Naive thymus-derived CD4-positive, alpha-beta T cell (primary cell): ENCODE measurements around the gene ZNF584. TPM values are rescaled to one million over a fixed set of nuclear protein-coding genes. Genes with fewer than 3 reads are reported as not detected.
A peak's percentile ranks its signal among the peaks of the same experiment; 100 is the strongest.

Experiments used
- ATAC-seq: fragments of 150-1000 bp; cut with Tn5 transposase; 2 replicates; pipeline ENCODE4 v1.10.0; 2021; ENCODE audit warnings: mild to moderate bottlenecking, moderate library complexity
- CTCF ChIA-PET: fragments of 350-600 bp; sonication (Branson Sonifier 250); formaldehyde crosslinking; loops from one replicate; lab custom pipeline; 2021; ENCODE audit warnings: antibody characterized with exemption; lab: Charles Lee
- POLR2A ChIA-PET: fragments of 350-600 bp; sonication (Branson Sonifier 250); formaldehyde crosslinking; loops from one replicate; lab custom pipeline; 2021; ENCODE audit warnings: antibody characterized with exemption, inconsistent platforms; lab: Charles Lee
- DNase-seq, 9 donors: peaks; one replicate each; pipeline versions ENCODE4 v3.0.0 to v3.0.0-alpha.2; 2020 to 2022; ENCODE audit warnings: mixed read lengths in 1 of 9
- H3K27ac ChIP-seq: one replicate; pipeline ENCODE4 v1.7.0; 2013; ENCODE audit warnings: mild to moderate bottlenecking, low read depth, low read length, moderate library complexity
- H3K27me3 ChIP-seq, 2 donors: one replicate each; pipeline ENCODE4 v1.7.0; 2013; ENCODE audit warnings: low read length in 2 of 2, mild to moderate bottlenecking in 2 of 2, moderate library complexity in 2 of 2; ENCODE audit not compliant: control insufficient read depth in 2 of 2, insufficient read depth in 2 of 2
- H3K36me3 ChIP-seq, 3 experiments: 1 replicate in 2 of 3; 2 replicates in 1 of 3; pipeline ENCODE4 v1.7.0; 2013; ENCODE audit warnings: low read length in 3 of 3, mild to moderate bottlenecking in 3 of 3, moderate library complexity in 1 of 3; ENCODE audit not compliant: insufficient read depth in 3 of 3, control insufficient read depth in 2 of 3
- H3K4me1 ChIP-seq, 2 donors: one replicate each; pipeline ENCODE4 v1.7.0; 2013; ENCODE audit warnings: low read length in 2 of 2, mild to moderate bottlenecking in 2 of 2, moderate library complexity in 1 of 2; ENCODE audit not compliant: control insufficient read depth in 2 of 2, insufficient read depth in 2 of 2
- H3K4me3 ChIP-seq: 2 replicates; pipeline ENCODE4 v1.7.0; 2013; ENCODE audit warnings: mild to moderate bottlenecking, low read length
- H3K9me3 ChIP-seq, 3 experiments: 1 replicate in 2 of 3; 2 replicates in 1 of 3; pipeline ENCODE4 v1.7.0; 2013; ENCODE audit warnings: low read length in 3 of 3; ENCODE audit not compliant: control insufficient read depth in 2 of 3
- H3K27ac Mint-ChIP-seq, 9 donors: one replicate each; pipeline ENCODE4 v1.8.0; 2020 to 2022; ENCODE audit warnings: mixed read lengths in 9 of 9, mild to moderate bottlenecking in 8 of 9, moderate library complexity in 5 of 9, inconsistent platforms in 2 of 9
- H3K27me3 Mint-ChIP-seq, 5 donors: one replicate each; pipeline ENCODE4 v1.8.0; 2021 to 2022; ENCODE audit warnings: mixed read lengths in 5 of 5, mild to moderate bottlenecking in 1 of 5
- H3K36me3 Mint-ChIP-seq, 5 donors: one replicate each; pipeline ENCODE4 v1.8.0; 2020 to 2022; ENCODE audit warnings: mixed read lengths in 5 of 5, mild to moderate bottlenecking in 3 of 5, inconsistent platforms in 1 of 5
- H3K4me1 Mint-ChIP-seq, 7 donors: one replicate each; pipeline ENCODE4 v1.8.0; 2020 to 2022; ENCODE audit warnings: mixed read lengths in 7 of 7, mild to moderate bottlenecking in 3 of 7, inconsistent platforms in 1 of 7
- H3K4me3 Mint-ChIP-seq, 10 donors: one replicate each; pipeline ENCODE4 v1.8.0; 2020 to 2022; ENCODE audit warnings: mild to moderate bottlenecking in 10 of 10, mixed read lengths in 10 of 10, moderate library complexity in 6 of 10, inconsistent platforms in 2 of 10
- H3K9me3 Mint-ChIP-seq, 11 donors: one replicate each; pipeline ENCODE4 v1.8.0; 2020 to 2022; ENCODE audit warnings: mixed read lengths in 11 of 11, mild to moderate bottlenecking in 4 of 11, inconsistent platforms in 1 of 11, moderate library complexity in 1 of 11
- intact Hi-C, 2 donors: fragments of 100-400 bp; cut with micrococcal nuclease; formaldehyde crosslinking; loops; one replicate each; pipeline ENCODE4 v1.15.1; 2023
- polyA plus RNA-seq, 2 donors: library from polyadenylated mRNA; unstranded; fragments of 300-500 nt; fragmentation: Illumina TruSeq; gene quantifications; one replicate each; pipeline ENCODE4 v1.2.3, GENCODE V29; 2021
- total RNA-seq, 6 experiments: library from RNA in 5 of 6; stranded (reverse) in 5 of 6; gene quantifications; 1 replicate in 5 of 6; 2 replicates in 1 of 6; pipeline ENCODE4 v1.2.3 and lab custom pipeline; 2021 to 2026

Gene ZNF584
- total and polyA plus RNA-seq, 7 experiments from 2014 or later = 4.2 to 12.1 (median 7.0) TPM

- Histone ChIP-seq H3K36me3 (no peaks in the 10 kb centered on the region), H3K4me3 (peak overlapping the region; percentile 97), H3K9me3 (no peaks in the 10 kb centered on the region), H3K27me3 (no peaks in the 10 kb centered on the region), H3K27ac (peak overlapping the region; percentile 96), H3K4me1 (peaks cover 14 to 20% of the 10 kb centered on the region in 2 donors)
- CTCF ChIA-PET = interaction anchor here (0.8 kb wide), 1 partner anchor 17 kb away, joined by 3 read pairs; the partner anchor contains the start of gene ZNF497
- no peaks in the 10 kb centered on the region for H3K9me3 Mint-ChIP-seq
- peak overlapping the region; percentile 91 to 95 (median 94) for H3K27ac Mint-ChIP-seq
- ATAC-seq = no peak
- POLR2A ChIA-PET = interaction anchor here (0.7 to 3.5 kb wide), 4 partner anchors 10 to 121 kb away, joined by 3 to 34 read pairs (median 4); partner anchors contain the start of genes ZNF497 and ZNF584
- H3K4me3 Mint-ChIP-seq = peak overlapping the region; percentile 87 to 98 (median 91)
- intact Hi-C loops = loop anchor here (2.0 to 10.0 kb wide), 5 partner anchors 33 to 1099 kb away; partner anchors contain the start of genes ZNF324 (in 1 of the 2), ZNF417 (in 1 of the 2), ZNF419 (in 1 of the 2) and ZNF460 (in 1 of the 2)
- H3K36me3 Mint-ChIP-seq = peaks cover 0 to 2% (median 0%) of the 10 kb centered on the region in 5 donors
- peaks cover 16 to 34% (median 28%) of the 10 kb centered on the region in 7 donors for H3K4me1 Mint-ChIP-seq
- DNase-seq = no peak
- no peaks in the 10 kb centered on the region for H3K27me3 Mint-ChIP-seq
Measured at GRCh38 chr19:58380037-58380661, 28.3 kb upstream of the ZNF584 start.

DNA sequence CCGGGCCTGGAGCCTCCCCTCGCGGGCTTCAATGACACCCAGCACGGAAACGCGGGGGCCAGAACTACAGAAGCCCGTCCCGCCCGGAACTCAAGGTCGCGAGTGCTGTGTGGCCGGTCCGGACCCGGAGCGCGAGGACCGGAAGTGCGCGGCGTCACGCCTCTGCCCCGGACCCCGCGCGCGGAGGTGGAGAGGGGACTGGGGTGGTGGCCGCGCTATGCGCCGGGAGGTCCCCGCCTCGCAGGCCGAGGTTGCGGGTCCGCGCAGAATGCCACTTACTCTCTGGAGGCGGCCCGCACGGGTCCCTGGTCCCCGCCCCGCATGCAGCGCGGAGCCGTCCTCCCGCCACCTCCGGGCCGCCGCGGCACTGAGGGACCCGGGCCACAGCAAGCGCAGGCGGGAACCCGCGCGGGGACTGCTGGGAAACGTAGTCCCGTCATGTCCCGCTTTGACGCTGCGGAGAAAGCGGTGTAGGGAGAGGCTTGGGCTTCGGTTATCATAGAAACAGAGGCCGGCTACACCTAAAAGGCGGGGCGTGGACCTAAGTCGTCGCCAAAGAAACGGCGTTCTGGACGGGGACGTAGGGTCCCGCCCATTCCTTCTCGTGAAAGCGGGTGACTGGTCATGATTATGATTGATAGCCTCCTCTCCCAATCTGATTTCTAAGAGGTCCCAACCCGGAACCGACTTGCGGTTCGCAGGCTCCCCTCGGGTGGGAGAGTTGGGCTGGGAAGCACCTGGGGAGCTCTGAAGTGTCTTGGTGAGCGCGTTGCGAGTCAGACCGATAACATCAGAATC is 27.6 kb upstream of the ZNF584 start, which contains the start of gene ZNF837:
Gene ZNF837, minus strand, starts transcription at position 369 of the 798 bp plus-strand sequence. CDS start 11,698 bp downstream, outside the sequence.
- Mint-ChIP-seq H3K4me3 (peak within 1 kb of the TSS; percentile 87 to 98 (median 91)), H3K4me1 (peaks cover 22 to 40% (median 33%) of the 10 kb centered on the region in 7 donors), H3K36me3 (peaks cover 0 to 2% (median 0%) of the 10 kb centered on the region in 5 donors), H3K27ac (peak within 1 kb of the TSS; percentile 93 to 97 (median 97)), H3K27me3 (no peaks in the 10 kb centered on the region), H3K9me3 (no peaks in the 10 kb centered on the region)
- Histone ChIP-seq H3K36me3 (no peaks in the 10 kb centered on the region), H3K9me3 (no peaks in the 10 kb centered on the region), H3K27ac (peak within 1 kb of the TSS; percentile 96), H3K27me3 (no peaks in the 10 kb centered on the region), H3K4me1 (peaks cover 21 to 25% of the 10 kb centered on the region in 2 donors), H3K4me3 (peak within 1 kb of the TSS; percentile 97)
- ChIA-PET POLR2A (interaction anchor here (0.5 to 3.5 kb wide), 14 partner anchors 10 to 699 kb away, joined by 3 to 34 read pairs (median 4); partner anchors contain the start of genes TRIM28, ZNF132, ZNF497 and ZNF551), CTCF (no interaction called here)
- peak; percentile 90 to 100 (median 98) for DNase-seq
- intact Hi-C loops = loop anchor here (1.0 to 10.0 kb wide), 23 partner anchors 19 to 1100 kb away; partner anchors contain the start of genes ERVK3-1 (in 2 of the 2), ZNF132 (in 2 of the 2), ZNF274 (in 2 of the 2) and ZNF324 (in 2 of the 2)
- peak; percentile 93 for ATAC-seq

- H3K36me3 Mint-ChIP-seq = peaks cover 0 to 2% (median 0%) of the 10 kb centered on the region in 5 donors
- Histone ChIP-seq H3K4me1 (peaks cover 25 to 30% of the 10 kb centered on the region in 2 donors), H3K36me3 (no peaks in the 10 kb centered on the region), H3K27me3 (no peaks in the 10 kb centered on the region), H3K27ac (peak overlapping the region; percentile 96), H3K4me3 (peak overlapping the region; percentile 97), H3K9me3 (no peaks in the 10 kb centered on the region)
- ATAC-seq (no peak), DNase-seq (peak in 1 of 9 donors; percentile 10)
- peak overlapping the region; percentile 93 to 97 (median 97) for H3K27ac Mint-ChIP-seq
- H3K4me3 Mint-ChIP-seq = peak overlapping the region; percentile 87 to 98 (median 91)
- H3K9me3 Mint-ChIP-seq = no peaks in the 10 kb centered on the region
- H3K4me1 Mint-ChIP-seq = peaks cover 23 to 44% (median 38%) of the 10 kb centered on the region in 7 donors
- no peaks in the 10 kb centered on the region for H3K27me3 Mint-ChIP-seq
- ChIA-PET CTCF (interaction anchor here (0.6 kb wide), 1 partner anchor 140 kb away, joined by 3 read pairs; no protein-coding TSS in a partner anchor), POLR2A (interaction anchor here (0.5 to 2.3 kb wide), 13 partner anchors 9 to 700 kb away, joined by 3 to 12 read pairs (median 4); partner anchors contain the start of genes TRIM28, ZNF132, ZNF497 and ZNF551)
- intact Hi-C loops = loop anchor here (1.0 to 10.0 kb wide), 23 partner anchors 19 to 1101 kb away; partner anchors contain the start of genes ERVK3-1 (in 2 of the 2), ZNF132 (in 2 of the 2), ZNF274 (in 2 of the 2) and ZNF324 (in 2 of the 2)
Measured at GRCh38 chr19:58381460-58382212, 26.8 kb upstream of the ZNF584 start.

GRCh38 chr19:58382997-58383603 is 25.3 kb upstream of the ZNF584 start:
- ChIA-PET CTCF (no interaction called here), POLR2A (interaction anchor here (2.3 kb wide), 1 partner anchor 20 kb away, joined by 12 read pairs; the partner anchor contains the start of gene ZNF497)
- Histone ChIP-seq H3K27me3 (no peaks in the 10 kb centered on the region), H3K27ac (no peak overlapping the region), H3K4me3 (no peak overlapping the region), H3K9me3 (no peaks in the 10 kb centered on the region), H3K4me1 (peaks cover 30 to 37% of the 10 kb centered on the region in 2 donors), H3K36me3 (peaks cover 0 to 1% (median 0%) of the 10 kb centered on the region in 3 experiments)
- intact Hi-C loops = loop anchor here in 1 of 2 donors (5.0 to 10.0 kb wide), 3 partner anchors 36 to 898 kb away; partner anchors contain the start of genes ZNF417 and ZNF419
- DNase-seq (peak in 1 of 9 donors; percentile 5), ATAC-seq (no peak)
- Mint-ChIP-seq H3K4me3 (peak overlapping the region in 4 of 10 donors; percentile 17 to 93 (median 53)), H3K27ac (peak overlapping the region in 4 of 9 donors; percentile 19 to 93 (median 52)), H3K27me3 (peaks cover 0 to 3% (median 0%) of the 10 kb centered on the region in 5 donors), H3K36me3 (peaks cover 0 to 4% (median 0%) of the 10 kb centered on the region in 5 donors), H3K4me1 (peaks cover 26 to 58% (median 48%) of the 10 kb centered on the region in 7 donors), H3K9me3 (no peaks in the 10 kb centered on the region)

DNA sequence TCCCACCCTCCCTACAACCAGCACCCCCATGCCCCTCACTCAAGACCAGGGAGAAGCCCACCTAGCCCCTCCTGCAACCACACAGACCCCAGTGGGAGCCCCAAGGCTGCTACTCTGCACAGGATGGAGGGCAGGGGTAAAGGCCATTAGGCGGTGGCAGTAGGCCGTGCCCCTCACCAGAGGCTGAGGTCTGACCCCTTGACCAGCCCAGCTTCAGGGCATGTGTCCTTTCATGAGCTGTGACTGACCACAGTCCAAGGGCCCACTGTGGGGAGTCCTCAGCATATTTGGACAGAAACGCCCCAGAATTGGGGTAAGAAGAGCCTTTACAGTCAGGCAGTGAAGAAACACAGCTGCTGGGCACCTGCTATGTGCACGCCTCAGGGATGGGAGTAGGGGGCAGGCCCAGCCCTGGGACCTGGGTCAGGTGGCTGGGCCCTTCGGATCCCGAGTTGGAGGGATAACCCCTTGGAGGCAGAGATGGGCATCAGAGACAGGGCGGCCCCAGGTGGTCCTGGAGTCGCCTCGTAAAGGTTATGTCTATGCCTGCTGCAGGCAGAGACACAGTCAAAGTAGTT is 23.0 kb upstream of the ZNF584 start:
- peaks cover 26 to 32% of the 10 kb centered on the region in 2 donors for H3K4me1 ChIP-seq
- ChIA-PET CTCF (no interaction called here), POLR2A (interaction anchor here (1.1 kb wide), 2 partner anchors 23 to 38 kb away, joined by 6 to 8 read pairs; partner anchors contain the start of gene ZNF497)
- no peaks in the 10 kb centered on the region for H3K9me3 ChIP-seq
- DNase-seq (peak in 1 of 9 donors; percentile 6), ATAC-seq (no peak)
- no peaks in the 10 kb centered on the region for H3K9me3 Mint-ChIP-seq
- peaks cover 0 to 3% (median 0%) of the 10 kb centered on the region in 5 donors for H3K27me3 Mint-ChIP-seq
- H3K27me3 ChIP-seq = no peaks in the 10 kb centered on the region
- peak overlapping the region; percentile 94 for H3K27ac ChIP-seq
- H3K36me3 Mint-ChIP-seq = peaks cover 0 to 14% (median 9%) of the 10 kb centered on the region in 5 donors
- intact Hi-C loops = loop anchor here in 1 of 2 donors (5.0 to 10.0 kb wide), 3 partner anchors 471 to 948 kb away; partner anchors contain the start of genes ZNF417, ZNF419 and ZNF749
- peak overlapping the region; percentile 94 to 99 (median 97) for H3K27ac Mint-ChIP-seq
- H3K4me3 Mint-ChIP-seq = peak overlapping the region; percentile 89 to 96 (median 94)
- H3K4me3 ChIP-seq = peak overlapping the region; percentile 75
- peaks cover 22 to 58% (median 46%) of the 10 kb centered on the region in 7 donors for H3K4me1 Mint-ChIP-seq
- peaks cover 0 to 10% (median 5%) of the 10 kb centered on the region in 3 experiments for H3K36me3 ChIP-seq
